Coronary artery (tissue), 2 donors: ENCODE measurements around the gene PCDHB13.
"Not testable (repeated sequence)": the region's sequence is repeated elsewhere in the genome, so short reads cannot be mapped to it uniquely, and the experiment has no call there.

Source experiments
- DNase-seq: peaks from one replicate; pipeline ENCODE4 v3.0.0-alpha.2; 2017; ENCODE audit warnings: low spot score
- H3K27ac ChIP-seq, 2 donors: fragments of 200-600 bp; sonication (generic); one replicate each; pipeline ENCODE4 v1.5.1; 2016 to 2019
- H3K4me3 ChIP-seq: fragments of 200-600 bp; sonication (generic); 2 replicates; pipeline ENCODE4 v1.5.1; 2016; ENCODE audit warnings: mild to moderate bottlenecking, moderate library complexity
- TF ChIP-seq, protein P1 (sequence below): fragments of 200-600 bp; sonication (generic); IDR thresholded peaks from one replicate; pipeline ENCODE4 v1.5.1; 2019; ENCODE audit warnings: antibody characterized with exemption

Gene PCDHB13

DNA sequence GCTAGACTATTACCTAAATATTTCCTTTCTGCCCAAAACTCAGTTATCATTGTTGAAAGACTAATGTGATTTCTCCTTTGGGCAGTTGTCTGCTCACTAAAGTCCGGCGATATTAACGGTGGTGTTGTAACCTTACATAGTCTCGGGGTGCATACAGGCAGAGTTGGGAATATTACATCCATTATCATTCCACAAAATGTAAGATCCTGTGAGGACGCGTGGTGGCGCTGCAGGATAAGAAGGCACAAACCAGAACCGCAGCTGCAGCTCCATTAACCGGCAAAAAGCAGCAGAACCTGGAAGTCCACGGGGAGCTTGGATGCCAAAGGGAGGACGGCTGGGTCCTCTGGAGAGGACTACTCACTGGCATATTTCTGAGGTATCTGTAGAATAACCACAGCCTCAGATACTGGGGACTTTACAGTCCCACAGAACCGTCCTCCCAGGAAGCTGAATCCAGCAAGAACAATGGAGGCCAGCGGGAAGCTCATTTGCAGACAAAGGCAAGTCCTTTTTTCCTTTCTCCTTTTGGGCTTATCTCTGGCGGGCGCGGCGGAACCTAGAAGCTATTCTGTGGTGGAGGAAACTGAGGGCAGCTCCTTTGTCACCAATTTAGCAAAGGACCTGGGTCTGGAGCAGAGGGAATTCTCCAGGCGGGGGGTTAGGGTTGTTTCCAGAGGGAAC lies at the start of gene PCDHB13:
PCDHB13 (plus strand) TSS at position 264 of the 684 bp plus-strand sequence; CDS start at position 469, 205 bp downstream.
- H3K4me3 ChIP-seq = peak within 1 kb of the TSS; percentile 44
- H3K27ac ChIP-seq, DNase-seq: not testable (repeated sequence)

DNA sequence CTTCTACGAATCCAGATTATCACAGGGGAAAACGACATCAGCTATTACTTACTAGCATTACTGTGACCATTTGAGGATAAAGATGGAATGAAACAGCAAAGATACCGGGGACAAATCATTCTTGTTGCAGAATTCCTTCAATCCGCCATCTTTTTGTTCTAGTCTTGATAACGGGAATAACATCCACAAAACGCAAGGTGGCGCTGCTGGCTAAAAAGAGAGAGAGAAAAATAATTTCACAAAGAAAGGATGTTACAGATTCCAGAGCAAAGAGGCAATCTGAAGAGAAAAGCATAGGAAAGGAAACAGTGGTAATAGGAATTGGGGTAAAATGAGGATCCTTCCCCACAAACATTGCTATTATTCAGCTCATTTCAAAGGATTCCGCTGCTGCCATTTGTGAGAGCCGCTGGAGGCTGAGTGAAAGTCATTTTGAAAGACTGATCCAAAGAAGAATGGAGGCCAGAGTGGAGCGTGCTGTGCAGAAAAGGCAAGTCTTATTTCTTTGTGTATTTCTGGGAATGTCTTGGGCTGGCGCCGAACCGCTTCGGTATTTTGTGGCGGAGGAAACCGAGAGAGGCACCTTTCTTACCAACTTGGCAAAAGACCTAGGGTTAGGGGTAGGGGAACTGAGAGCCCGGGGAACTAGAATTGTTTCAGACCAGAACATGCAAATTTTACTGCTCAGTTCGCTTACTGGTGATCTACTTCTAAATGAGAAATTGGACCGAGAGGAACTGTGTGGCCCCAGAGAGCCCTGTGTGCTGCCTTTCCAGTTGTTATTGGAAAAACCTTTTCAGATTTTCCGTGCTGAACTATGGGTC lies 41.1 kb upstream of the PCDHB13 start, which contains the start of gene PCDHB7:
PCDHB7 (plus strand) TSS at position 264 of the 824 bp plus-strand sequence; CDS start at position 456, 192 bp downstream.
- TF ChIP-seq, protein P1, sequence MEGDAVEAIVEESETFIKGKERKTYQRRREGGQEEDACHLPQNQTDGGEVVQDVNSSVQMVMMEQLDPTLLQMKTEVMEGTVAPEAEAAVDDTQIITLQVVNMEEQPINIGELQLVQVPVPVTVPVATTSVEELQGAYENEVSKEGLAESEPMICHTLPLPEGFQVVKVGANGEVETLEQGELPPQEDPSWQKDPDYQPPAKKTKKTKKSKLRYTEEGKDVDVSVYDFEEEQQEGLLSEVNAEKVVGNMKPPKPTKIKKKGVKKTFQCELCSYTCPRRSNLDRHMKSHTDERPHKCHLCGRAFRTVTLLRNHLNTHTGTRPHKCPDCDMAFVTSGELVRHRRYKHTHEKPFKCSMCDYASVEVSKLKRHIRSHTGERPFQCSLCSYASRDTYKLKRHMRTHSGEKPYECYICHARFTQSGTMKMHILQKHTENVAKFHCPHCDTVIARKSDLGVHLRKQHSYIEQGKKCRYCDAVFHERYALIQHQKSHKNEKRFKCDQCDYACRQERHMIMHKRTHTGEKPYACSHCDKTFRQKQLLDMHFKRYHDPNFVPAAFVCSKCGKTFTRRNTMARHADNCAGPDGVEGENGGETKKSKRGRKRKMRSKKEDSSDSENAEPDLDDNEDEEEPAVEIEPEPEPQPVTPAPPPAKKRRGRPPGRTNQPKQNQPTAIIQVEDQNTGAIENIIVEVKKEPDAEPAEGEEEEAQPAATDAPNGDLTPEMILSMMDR = no peak
- no peak for DNase-seq
- peak within 1 kb of the TSS; percentile 48 for H3K4me3 ChIP-seq
- H3K27ac ChIP-seq = no peak within 1 kb of the TSS

DNA sequence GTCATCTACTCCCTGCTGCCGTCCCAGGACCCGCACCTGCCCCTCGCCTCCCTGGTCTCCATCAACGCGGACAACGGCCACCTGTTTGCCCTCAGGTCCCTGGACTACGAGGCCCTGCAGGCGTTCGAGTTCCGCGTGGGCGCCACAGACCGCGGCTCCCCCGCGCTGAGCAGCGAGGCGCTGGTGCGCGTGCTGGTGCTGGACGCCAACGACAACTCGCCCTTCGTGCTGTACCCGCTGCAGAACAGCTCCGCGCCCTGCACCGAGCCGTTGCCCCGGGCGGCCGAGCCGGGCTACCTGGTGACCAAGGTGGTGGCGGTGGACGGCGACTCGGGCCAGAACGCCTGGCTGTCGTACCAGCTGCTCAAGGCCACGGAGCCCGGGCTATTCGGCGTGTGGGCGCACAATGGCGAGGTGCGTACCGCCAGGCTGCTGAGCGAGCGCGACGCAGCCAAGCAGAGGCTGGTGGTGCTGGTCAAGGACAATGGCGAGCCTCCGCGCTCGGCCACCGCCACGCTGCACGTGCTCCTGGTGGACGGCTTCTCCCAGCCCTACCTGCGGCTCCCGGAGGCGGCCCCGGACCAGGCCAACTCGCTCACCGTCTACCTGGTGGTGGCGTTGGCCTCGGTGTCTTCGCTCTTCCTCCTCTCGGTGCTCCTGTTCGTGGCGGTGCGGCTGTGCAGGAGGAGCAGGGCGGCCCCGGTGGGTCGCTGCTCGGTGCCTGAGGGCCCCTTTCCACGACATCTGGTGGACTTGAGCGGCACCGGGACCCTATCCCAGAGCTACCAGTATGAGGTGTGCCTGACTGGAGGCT lies 39.2 kb upstream of the PCDHB13 start:
- H3K4me3 ChIP-seq = peak overlapping the region; percentile 41
- H3K27ac ChIP-seq, DNase-seq: not testable (repeated sequence)

DNA sequence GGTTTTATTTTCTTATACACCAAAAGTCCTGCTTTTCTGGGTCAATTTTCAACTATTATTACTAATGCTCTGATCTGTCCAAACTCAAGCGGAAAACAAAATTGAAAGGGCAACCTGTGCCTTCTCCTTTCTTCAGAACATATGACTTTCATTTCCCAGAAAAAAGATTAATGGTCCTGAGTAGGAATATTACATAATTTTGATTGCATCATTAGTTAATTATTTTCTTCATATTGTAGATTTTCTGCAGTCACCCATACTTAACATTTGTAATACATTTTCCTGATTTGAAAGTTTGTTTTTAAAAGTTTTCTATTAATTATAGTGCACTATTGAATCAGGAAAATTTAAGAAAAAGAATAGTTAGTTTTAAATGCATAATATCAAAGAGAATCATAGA lies 37.8 kb upstream of the PCDHB13 start:
- Histone ChIP-seq H3K27ac (no peak overlapping the region), H3K4me3 (no peak overlapping the region)
- TF ChIP-seq, protein P1 = no peak
- DNase-seq = no peak

DNA sequence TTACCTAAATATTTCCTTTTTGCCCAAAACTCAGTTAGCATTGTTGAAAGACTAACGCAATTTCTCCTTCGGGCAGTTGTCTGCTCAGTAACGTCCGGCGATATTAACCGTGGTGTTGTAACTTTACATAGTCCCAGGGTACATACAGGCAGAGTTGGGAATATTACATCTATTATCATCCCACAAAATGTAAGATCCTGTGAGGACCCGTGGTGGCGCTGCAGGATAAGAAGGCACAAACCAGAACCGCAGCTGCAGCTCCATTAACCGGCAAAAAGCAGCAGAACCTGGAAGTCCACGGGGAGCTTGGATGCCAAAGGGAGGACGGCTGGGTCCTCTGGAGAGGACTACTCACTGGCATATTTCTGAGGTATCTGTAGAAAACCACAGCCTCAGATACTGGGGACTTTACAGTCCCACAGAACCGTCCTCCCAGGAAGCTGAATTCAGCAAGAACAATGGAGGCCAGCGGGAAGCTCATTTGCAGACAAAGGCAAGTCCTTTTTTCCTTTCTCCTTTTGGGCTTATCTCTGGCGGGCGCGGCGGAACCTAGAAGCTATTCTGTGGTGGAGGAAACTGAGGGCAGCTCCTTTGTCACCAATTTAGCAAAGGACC lies 36.0 kb upstream of the PCDHB13 start, which contains the start of gene PCDHB8:
PCDHB8 (plus strand) TSS at position 214 of the 615 bp plus-strand sequence; CDS start at position 459, 245 bp downstream.
- not testable (repeated sequence) for H3K4me3 ChIP-seq, DNase-seq, H3K27ac ChIP-seq

DNA sequence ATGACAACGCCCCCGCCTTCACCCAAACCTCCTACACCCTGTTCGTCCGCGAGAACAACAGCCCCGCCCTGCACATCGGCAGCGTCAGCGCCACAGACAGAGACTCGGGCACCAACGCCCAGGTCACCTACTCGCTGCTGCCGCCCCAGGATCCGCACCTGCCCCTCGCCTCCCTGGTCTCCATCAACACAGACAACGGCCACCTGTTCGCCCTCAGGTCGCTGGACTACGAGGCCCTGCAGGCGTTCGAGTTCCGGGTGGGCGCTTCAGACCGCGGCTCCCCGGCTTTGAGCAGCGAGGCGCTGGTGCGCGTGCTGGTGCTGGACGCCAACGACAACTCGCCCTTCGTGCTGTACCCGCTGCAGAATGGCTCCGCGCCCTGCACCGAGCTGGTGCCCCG lies 34.3 kb upstream of the PCDHB13 start:
- H3K27ac ChIP-seq, H3K4me3 ChIP-seq, DNase-seq: not testable (repeated sequence)

DNA sequence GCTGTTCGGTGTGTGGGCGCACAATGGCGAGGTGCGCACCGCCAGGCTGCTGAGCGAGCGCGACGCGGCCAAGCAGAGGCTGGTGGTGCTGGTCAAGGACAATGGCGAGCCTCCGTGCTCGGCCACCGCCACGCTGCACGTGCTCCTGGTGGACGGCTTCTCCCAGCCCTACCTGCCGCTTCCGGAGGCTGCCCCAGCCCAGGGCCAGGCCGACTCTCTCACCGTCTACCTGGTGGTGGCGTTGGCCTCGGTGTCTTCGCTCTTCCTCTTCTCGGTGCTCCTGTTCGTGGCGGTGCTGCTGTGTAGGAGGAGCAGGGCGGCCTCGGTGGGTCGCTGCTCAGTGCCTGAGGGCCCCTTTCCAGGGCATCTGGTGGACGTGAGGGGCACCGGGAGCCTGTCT lies 33.8 kb upstream of the PCDHB13 start:
- not testable (repeated sequence) for DNase-seq, H3K27ac ChIP-seq, H3K4me3 ChIP-seq

DNA sequence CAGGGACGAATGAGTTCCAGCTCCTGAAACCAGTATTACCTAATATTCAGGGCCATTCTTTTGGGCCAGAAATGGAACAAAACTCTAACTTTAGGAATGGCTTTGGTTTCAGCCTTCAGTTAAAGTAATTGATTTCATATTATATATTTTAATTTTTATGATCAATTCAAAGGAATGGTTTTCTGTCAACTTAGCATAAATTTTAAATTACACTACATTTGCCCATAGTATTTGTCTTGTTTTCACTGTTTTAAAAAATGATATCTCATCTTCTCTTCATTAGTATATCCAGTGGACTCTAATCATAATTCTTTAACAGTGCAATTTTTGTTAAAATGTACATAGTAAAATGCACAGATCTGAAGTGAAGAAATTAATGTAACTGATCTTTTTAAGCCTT lies 33.4 kb upstream of the PCDHB13 start:
- TF ChIP-seq, protein P1 = no peak
- DNase-seq = no peak
- no peak overlapping the region for H3K27ac ChIP-seq
- no peak overlapping the region for H3K4me3 ChIP-seq

DNA sequence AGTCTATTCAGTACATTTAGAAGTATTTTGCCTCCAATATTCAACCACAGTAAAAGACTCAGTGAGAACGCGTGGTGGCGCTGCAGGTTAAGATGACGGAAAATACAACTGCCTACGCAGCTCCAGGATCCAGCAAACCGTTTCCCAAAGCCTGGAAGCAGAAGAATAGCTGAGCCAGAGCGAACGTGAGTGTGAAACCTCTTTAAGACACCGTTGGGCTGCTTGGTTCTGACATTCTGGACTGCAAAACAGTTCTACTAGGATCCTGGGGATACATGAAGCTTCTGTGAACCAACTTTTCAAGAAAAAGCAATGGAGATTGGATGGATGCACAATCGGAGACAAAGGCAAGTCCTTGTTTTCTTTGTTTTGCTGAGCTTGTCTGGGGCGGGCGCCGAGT lies 31.5 kb upstream of the PCDHB13 start, which contains the start of gene PCDHB16:
PCDHB16 (plus strand) TSS at position 140 of the 400 bp plus-strand sequence; CDS start at position 313, 173 bp downstream.
- no peak for DNase-seq
- peak within 1 kb of the TSS; percentile 39 to 46 for H3K27ac ChIP-seq
- TF ChIP-seq, protein P1 = no peak
- H3K4me3 ChIP-seq = peak within 1 kb of the TSS; percentile 61

DNA sequence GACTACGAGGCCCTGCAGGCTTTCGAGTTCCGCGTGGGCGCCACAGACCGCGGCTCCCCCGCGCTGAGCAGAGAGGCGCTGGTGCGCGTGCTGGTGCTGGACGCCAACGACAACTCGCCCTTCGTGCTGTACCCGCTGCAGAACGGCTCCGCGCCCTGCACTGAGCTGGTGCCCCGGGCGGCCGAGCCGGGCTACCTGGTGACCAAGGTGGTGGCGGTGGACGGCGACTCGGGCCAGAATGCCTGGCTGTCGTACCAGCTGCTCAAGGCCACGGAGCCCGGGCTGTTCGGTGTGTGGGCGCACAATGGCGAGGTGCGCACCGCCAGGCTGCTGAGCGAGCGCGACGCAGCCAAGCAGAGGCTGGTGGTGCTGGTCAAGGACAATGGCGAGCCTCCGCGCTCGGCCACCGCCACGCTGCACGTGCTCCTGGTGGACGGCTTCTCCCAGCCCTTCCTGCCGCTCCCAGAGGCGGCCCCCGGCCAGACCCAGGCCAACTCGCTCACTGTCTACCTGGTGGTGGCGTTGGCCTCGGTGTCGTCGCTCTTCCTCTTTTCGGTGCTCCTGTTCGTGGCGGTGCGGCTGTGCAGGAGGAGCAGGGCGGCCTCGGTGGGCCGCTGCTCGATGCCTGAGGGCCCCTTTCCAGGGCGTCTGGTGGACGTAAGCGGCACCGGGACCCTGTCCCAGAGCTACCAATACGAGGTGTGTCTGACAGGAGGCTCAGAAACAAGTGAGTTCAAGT lies 29.4 kb upstream of the PCDHB13 start:
- H3K27ac ChIP-seq, DNase-seq: not testable (repeated sequence)
- H3K4me3 ChIP-seq = peak overlapping the region; percentile 40
